ENCODE results near the gene MRPS11.

GRCh38 chr15:88509964-88510363 is 42.5 kb downstream of the MRPS11 start:
- no peak for TF ChIP-seq POLR2A (IDR thresholded peaks at IDR 0.05)
- TF ChIP-seq CTCF (IDR thresholded peaks at IDR 0.05) = no peak

Data from uterus (tissue), 2 donors.